ENCODE data around the gene KIF20A.
"Not testable (repeated sequence)": the region's sequence is repeated elsewhere in the genome, so short reads cannot be mapped to it uniquely, and the experiment has no call there.

The KIF20A gene

GRCh38 chr5:138188626-138189025 lies 9.7 kb downstream of the KIF20A start:
- ATAC-seq: no peak

- ATAC-seq: no peak
Measured at GRCh38 chr5:138192826-138193225, 13.9 kb downstream of the KIF20A start.

- ATAC-seq: not testable (repeated sequence)
Measured at GRCh38 chr5:138193859-138194258, 14.9 kb downstream of the KIF20A start.

GRCh38 chr5:138210985-138211384 lies 32.1 kb downstream of the KIF20A start:
- ATAC-seq: no peak

DNA sequence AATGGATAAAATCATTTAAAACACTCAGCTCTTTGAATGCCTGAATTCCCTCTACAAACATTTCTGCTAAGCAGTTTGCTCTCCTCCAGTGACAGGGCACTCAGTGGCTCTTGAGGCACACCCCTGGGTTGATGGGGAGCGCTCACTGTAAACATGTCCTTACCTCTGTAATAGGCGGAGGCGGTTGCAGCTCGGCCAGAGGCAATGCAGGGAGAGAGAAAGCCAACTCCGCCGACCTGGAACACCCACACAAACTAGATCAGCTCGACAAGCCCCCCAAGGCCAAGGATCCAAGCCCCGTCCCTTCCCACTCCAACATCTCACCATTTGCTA lies 33.9 kb downstream of the KIF20A start:
- peak; percentile 8 to 29 for ATAC-seq

DNA sequence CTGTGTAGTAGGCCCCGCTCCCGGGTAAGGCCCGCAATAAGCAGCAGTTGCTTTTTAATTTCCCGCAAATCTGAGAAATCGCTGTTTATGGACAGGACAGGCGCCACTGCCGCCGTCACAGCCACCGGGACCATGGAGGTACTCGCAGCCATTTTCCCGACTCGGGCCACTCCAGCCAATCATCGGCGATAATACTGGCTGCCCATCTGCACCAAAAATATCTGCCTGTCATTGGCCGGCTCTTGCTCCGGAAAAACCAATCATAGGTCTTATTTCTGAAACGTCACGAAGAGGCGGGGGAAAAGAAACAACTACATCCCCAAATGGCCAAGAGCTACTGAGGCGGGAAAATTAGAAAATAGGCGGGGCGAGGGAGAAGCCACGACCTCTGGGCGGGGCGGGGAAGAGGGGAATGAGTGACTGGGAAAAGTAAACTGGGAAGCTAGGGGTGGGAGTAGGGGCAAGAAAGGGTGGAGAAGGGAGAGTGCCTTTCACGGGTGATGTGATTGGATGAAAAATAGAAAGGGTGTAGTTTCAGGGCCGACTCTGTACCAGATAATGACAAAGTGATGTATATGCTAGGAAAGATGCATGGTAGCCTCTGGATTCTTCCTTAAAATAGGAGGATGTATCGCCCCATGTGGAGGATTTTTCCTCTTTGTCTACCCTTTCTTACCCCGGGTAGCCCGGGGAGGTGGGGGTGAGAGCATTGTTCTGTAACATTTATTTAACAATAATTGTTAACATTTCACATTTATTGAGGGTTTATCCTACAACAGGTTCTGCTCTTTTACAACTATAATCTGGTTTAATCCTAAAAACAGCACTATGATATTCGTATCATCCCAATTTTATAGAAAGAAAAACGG lies 34.5 kb downstream of the KIF20A start, which contains the start of gene CDC23:
CDC23 (minus strand) TSS at position 163 of the 869 bp plus-strand sequence; CDS start at position 152, 11 bp downstream.
- peak; percentile 98 to 99 for ATAC-seq

DNA sequence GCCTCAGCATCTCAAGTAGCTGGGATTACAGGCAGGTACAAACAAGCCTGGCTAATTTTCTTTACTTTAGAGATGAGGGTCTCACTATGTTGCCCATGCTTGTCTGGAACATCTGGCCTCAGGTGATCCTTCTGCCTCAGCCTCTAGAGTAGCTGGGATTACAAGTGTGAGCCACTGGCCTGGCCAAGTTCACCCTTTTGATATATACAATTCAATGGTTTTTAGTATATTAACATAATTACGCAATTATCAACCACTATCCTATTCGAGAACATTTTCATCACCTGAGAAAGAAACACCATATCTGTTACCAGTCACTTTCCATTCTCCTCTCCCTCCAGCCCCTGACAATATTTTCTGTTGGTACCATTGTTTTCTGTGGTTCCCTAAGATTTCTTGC lies 37.9 kb downstream of the KIF20A start:
- no peak for ATAC-seq

- ATAC-seq: no peak
Measured at GRCh38 chr5:138223532-138223931, 44.6 kb downstream of the KIF20A start.

- ATAC-seq: no peak
Measured at GRCh38 chr5:138224712-138225111, 45.8 kb downstream of the KIF20A start.

DNA sequence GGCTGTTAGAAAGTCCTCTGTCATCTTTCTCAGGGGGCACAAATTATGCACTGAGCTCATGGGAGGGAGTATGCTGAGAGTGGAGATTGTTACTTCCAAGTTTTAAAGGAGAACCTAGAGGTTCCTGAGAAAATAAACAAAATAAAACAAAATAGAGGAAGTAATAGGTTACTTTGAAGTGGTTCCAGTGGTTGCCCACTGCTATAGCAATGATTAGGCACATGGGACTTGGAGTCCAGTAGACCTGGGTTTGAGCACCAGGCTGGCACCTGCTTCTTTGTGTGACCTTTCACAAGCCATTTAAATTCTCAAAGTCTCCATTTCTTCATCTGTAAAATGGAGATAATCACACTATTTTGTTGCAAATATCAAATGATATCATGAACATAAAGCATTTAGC lies 48.0 kb downstream of the KIF20A start:
- ATAC-seq: no peak

DNA sequence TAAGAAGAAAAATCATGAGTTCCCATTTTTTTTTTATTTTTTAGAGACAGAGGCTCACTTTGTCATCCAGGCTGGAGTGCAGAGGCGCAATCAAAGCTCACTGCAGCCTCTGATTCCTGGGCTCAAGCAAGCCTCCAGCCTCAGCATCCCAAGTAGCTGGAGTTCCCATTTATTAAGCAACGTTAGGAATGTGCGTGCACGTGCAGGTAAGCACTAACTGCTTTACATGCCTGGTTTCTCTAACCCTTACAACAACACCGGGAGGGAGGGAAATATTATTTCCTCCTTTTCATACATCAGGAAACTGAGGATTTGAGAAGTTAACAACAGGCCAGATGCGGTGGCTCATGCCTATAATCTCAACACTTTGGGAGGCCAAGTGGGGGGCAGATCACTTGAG lies 50.5 kb downstream of the KIF20A start:
- ATAC-seq: no peak

GRCh38 chr5:138230261-138230660 lies 51.3 kb downstream of the KIF20A start:
- ATAC-seq: no peak

DNA sequence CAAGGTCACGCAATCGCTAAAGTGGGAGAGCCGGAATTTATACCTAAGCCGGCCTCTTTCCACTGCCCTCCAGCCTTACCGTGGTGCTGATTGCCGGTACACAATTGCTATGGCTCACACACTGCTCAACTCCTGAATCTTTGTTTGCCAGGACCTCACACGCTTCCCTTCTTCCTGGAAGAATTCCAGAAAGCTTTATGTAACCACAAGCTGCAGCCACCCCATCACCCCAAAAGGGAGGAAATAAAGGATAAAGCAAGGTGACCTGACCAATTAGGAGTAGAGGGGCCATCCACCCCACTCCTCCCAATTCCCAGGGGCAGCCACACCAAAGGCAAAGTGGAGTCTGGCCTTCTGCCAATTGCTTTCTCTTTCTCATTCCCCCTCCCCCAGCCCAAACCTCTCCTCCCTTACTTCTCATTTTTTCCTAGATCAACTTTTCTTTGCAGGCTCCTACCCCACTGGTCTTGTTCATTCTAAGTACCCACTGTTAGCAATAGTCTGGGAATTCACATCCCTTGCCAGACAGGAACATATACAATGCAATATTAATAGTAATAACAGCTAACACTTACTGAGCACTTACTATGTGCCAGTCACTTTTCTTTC lies 52.2 kb downstream of the KIF20A start:
- no peak for ATAC-seq

DNA sequence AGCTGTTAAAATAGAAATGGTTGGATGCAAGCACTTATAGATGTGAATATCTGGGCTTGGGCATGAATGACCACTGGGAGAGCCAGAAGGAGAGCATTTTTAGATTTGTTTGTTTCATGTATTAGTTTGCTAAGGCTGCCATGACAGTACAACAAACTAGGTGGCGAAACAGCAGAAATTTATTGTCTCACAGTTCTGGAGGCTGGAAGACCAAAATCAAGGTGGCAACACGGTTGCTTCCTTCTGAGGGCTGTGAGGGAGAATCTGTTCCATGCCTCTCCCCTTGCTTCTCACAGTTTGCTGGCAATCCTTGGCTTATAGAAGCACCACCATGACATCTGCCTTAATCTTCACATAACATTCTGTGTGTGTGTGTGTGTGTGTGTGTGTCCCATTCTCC lies 54.4 kb downstream of the KIF20A start:
- no peak for ATAC-seq

- ATAC-seq: no peak
Measured at GRCh38 chr5:138234651-138235050, 55.7 kb downstream of the KIF20A start.

All from activated CD4-positive, CD25-positive, alpha-beta regulatory T cell treated with anti-CD3 and anti-CD28 coated beads, Interleukin-2, amount 50 U/mL, for 24 hours (primary cell).